ENCODE results near the gene NR2E1. TPM values are rescaled to one million over a fixed set of nuclear protein-coding genes. Genes with fewer than 3 reads are reported as not detected.
A peak's percentile ranks its signal among the peaks of the same experiment; 100 is the strongest.

Gene NR2E1
- total and polyA plus RNA-seq, 2 of the 13 experiments (the other 11 are each of a cell fraction or from before 2014, with no cell fraction given), result not detected

GRCh38 chr6:108133594-108134179 lies 32.1 kb upstream of the NR2E1 start (continued):
- TF ChIP-seq ZBED4 (CRISPR knock-in tag; IDR thresholded peaks at IDR 0.05; ENCODE audit: borderline replicate concordance) (no peak), RNF2 (conservative IDR thresholded peaks at IDR 0.05; ENCODE audit: low read depth) (peak; percentile 75), JUND (CRISPR knock-in tag; IDR thresholded peaks at IDR 0.05) (peak; percentile 96), TEAD3 (CRISPR knock-in tag; optimal IDR thresholded peaks at IDR 0.05; ENCODE audit: borderline replicate concordance) (peak; percentile 85), ZFX (CRISPR knock-in tag; IDR thresholded peaks at IDR 0.05; ENCODE audit: low read depth) (peak; percentile 63; the same call in 1 of the 2 replicates), ERF (CRISPR knock-in tag; IDR thresholded peaks at IDR 0.05) (0 out of 2 replicates have a peak, but pooled peaks have one; percentile 23), ZNF740 (CRISPR knock-in tag; IDR thresholded peaks at IDR 0.05) (no peak), ASH2L (IDR thresholded peaks at IDR 0.05; ENCODE audit: insufficient read length, low read depth, low read length) (peak; percentile 33), MYC (CRISPR knock-in tag; IDR thresholded peaks at IDR 0.05; ENCODE audit: borderline replicate concordance) (peak; percentile 54; the same call in 1 of the 2 replicates), ZNF878 (CRISPR knock-in tag; IDR thresholded peaks at IDR 0.05) (0 out of 2 replicates have a peak, but pooled peaks have one; percentile 51), PPARG (CRISPR knock-in tag; conservative IDR thresholded peaks at IDR 0.05) (0 out of 2 replicates have a peak, but pooled peaks have one; percentile 23), ZMYM3 (CRISPR knock-in tag; IDR thresholded peaks at IDR 0.05) (0 out of 2 replicates have a peak, but pooled peaks have one; percentile 23), MED1 (CRISPR knock-in tag; IDR thresholded peaks at IDR 0.05) (peak; percentile 63), CSRNP2 (CRISPR knock-in tag; conservative IDR thresholded peaks at IDR 0.05; ENCODE audit: low read depth) (no peak), SOX5 (CRISPR knock-in tag; IDR thresholded peaks at IDR 0.05; ENCODE audit: borderline replicate concordance) (peak; percentile 31; the same call in 1 of the 2 replicates), ZSCAN22 (CRISPR knock-in tag; IDR thresholded peaks at IDR 0.05) (no peak), ZFP41 (CRISPR knock-in tag; IDR thresholded peaks at IDR 0.05; ENCODE audit: borderline replicate concordance) (no peak)
- TF ChIP-seq, protein P1, sequence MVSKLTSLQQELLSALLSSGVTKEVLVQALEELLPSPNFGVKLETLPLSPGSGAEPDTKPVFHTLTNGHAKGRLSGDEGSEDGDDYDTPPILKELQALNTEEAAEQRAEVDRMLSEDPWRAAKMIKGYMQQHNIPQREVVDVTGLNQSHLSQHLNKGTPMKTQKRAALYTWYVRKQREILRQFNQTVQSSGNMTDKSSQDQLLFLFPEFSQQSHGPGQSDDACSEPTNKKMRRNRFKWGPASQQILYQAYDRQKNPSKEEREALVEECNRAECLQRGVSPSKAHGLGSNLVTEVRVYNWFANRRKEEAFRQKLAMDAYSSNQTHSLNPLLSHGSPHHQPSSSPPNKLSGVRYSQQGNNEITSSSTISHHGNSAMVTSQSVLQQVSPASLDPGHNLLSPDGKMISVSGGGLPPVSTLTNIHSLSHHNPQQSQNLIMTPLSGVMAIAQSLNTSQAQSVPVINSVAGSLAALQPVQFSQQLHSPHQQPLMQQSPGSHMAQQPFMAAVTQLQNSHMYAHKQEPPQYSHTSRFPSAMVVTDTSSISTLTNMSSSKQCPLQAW (CRISPR knock-in tag; IDR thresholded peaks at IDR 0.05), result 0 out of 2 replicates have a peak, but pooled peaks have one; percentile 33
- TF ChIP-seq, protein P2, sequence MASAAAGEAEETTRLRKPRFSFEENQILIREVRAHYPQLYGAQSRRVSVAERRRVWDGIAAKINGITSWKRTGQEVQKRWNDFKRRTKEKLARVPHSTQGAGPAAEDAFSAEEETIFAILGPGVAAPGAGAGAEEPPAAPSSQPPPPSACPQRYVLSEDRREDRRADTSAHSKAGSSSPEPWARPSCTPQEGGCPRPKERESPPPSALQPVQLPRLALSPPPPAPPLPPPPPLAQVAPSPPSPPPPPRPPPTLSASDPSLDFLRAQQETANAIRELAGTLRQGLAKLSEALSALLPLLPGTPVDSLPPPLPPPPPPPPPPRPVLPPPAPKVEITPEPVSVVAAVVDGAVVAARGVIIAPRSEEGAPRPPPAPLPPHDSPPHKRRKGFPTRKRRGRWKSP (CRISPR knock-in tag; IDR thresholded peaks at IDR 0.05), result peak; percentile 90; the same call in 1 of the 2 replicates
